SK-N-MC (cell line): ENCODE measurements around the gene DUSP3.
"Not testable (repeated sequence)": the region's sequence is repeated elsewhere in the genome, so short reads cannot be mapped to it uniquely, and the experiment has no call there.

Experiments used
- EZH2 ChIP-seq: fragments of 200-600 bp; sonication (generic); IDR thresholded peaks from one replicate; pipeline ENCODE4 v1.6.1; 2017; ENCODE audit warnings: antibody characterized with exemption
- POLR2AphosphoS5 ChIP-seq: IDR thresholded peaks from 2 replicates; pipeline ENCODE4 v1.6.1; 2012; ENCODE audit warnings: mild to moderate bottlenecking, low read depth, low read length, borderline replicate concordance

- not testable (repeated sequence) for TF ChIP-seq EZH2, POLR2AphosphoS5
These were observed 19.2 kb upstream of the DUSP3 start for GRCh38 chr17:43798024-43798423.
